HG03097 (cell line): ENCODE data around the gene SLC12A8.

Experiments used
- ATAC-seq: cut with Tn5 transposase; IDR thresholded peaks from one replicate; pipeline ENCODE4 v1.9.1; 2021; ENCODE audit not compliant: unreplicated experiment, low FRiP score

SLC12A8 gene

DNA sequence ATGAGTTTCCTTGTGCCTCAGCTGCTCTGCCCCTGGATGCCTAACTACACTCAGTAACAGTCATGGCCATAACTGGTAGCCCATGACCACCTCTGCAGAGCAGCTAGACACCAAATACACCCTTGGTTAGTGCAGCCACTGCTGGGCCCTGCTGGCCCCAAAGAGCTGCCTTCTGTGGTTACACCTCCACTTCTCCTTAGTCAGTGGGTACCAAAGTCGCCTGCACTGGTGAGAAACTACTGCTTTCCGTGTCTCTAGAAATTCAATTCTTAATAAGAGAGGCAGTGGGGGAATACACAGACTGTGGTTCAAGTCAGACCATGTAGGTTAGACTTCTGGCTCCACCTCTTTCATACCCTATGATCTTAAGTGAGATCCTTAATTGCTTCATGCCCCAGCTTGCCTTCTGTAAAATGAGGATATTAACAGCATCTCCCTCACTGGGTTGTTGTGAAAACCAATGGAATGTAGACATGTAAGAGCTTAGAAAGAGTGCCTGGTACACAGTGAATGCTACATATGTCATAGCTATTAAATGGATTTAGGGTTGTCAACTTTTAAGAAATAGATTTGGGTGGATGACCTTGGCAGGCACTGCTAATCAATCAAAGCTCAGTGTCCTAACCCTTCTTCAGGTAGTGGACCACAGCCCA is 174.9 kb downstream of the SLC12A8 start:
- no peak for ATAC-seq

DNA sequence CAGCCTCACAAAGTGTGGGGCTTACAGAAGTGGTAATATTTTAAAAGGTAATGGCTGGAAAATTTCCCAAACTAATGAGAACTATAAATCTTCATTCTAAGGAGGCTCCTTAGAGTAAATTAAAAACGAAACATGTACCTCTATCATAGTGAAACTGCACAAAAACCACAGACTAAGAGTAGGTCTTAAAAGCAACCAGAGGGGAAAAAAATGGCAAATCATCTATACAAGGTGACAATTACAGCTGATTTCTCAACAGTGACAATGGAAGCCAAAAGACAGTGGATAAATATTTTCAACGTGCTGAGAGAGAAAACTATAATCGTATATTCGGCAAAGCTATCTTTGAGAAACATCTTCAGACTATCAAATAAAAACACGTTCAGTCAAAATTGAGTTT is 177.3 kb downstream of the SLC12A8 start:
- no peak for ATAC-seq

DNA sequence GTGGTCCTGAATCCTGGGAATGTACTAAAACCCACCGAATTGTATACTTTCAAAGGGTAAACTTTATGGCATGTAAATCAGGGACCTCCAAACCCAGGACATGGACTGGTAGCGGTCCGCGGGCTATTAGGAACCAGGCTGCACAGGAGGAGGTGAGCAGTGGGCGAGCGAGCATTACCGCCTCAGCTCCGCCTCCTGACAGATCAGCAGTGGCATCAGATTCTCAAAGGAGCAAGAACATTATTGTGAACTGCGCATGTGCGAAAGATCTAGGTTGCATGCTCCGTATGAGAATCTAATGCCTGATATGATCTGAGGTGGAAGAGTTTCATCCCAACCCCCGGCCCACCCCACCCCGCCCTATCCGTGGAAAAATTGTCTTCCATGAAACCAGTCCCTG is 178.9 kb downstream of the SLC12A8 start:
- no peak for ATAC-seq

DNA sequence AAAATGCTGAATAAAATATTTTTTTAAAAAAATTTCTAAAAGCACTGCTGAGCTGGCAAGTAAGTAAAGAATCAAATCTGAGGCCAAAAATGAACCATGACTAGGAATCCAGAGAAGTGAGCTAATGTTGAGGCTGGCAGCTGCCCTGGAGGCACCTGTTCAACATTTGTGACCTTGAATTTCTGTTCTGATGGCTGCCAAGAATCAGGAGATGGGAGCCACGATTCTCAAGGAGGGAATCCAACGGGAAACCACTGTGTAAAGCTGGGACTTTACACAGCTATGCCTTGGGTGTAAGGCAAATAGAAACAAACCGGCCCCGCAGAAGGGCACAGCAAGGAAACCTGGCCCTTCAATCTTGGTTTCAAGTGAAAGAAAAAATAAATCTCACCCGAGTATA is 179.4 kb downstream of the SLC12A8 start:
- ATAC-seq, result no peak

DNA sequence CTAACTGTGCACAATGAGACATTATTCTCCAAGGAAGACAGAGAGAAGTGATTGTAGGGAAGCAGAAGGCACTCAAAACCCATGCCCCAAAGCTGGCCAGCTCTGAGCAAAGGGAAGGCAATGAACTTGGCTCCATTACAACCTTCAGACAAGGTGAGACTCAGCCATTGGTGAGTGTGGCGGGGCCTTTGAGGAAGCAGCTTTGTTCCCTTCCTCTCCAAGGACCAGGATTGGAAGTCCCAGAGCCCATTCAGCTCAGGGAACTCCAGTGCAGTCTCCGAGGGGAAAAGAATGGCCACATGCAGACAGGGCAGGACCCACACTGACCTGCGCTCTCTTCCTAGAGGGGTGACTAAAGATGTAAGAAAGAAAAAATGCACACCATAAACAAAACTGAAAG is 179.9 kb downstream of the SLC12A8 start:
- ATAC-seq, result no peak
